ENCODE results near the gene FOXP3. TPM values are rescaled to one million over a fixed set of nuclear protein-coding genes. Genes with fewer than 3 reads are reported as not detected.

The FOXP3 gene
- total RNA-seq, 6 donors from 2014 or later, result 0.23 to 0.54 TPM; not detected in 4

DNA sequence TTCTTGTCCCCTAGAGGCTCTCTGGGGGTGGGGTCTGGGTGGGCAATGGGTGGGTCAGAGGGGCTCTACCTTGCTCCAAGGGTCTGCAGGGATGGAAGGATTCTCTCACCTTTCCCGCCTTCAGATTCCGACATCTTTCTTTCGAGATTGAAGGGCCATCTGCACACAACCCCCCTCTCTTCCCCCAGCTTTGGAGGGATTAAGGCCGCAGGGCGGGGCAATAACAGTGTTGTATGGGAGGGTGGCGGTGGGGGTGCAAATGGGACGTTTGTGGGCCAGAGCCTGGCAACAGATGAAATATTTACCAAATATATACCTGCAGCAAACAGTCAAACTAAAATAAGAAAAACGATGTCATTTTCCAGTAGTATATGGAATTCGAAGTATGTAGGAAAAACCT, 31.3 kb downstream of the FOXP3 start, which contains the start of gene CACNA1F:
TSS of gene CACNA1F (minus strand) at position 165 of the 400 bp plus-strand sequence. CDS start at position 134, 31 bp downstream.
- H3K27ac ChIP-seq, result no peak within 1 kb of the TSS
- no peak for DNase-seq
- peaks cover 0 to 12% (median 0%) of the 10 kb centered on the region in 4 donors for H3K9me3 ChIP-seq
- peaks cover 0 to 18% (median 0%) of the 10 kb centered on the region in 4 donors for H3K4me1 ChIP-seq
- no peak for ATAC-seq (ENCODE audit: low FRiP score in 2 of 2)
- no peak for TF ChIP-seq EP300 (IDR thresholded peaks at IDR 0.05)
- no peak for TF ChIP-seq CTCF (IDR thresholded peaks at IDR 0.05)
- TF ChIP-seq POLR2A (IDR thresholded peaks at IDR 0.05), result no peak
- TF ChIP-seq POLR2AphosphoS5 (IDR thresholded peaks at IDR 0.05), result no peak
- H3K36me3 ChIP-seq, result no peaks in the 10 kb centered on the region
- H3K4me3 ChIP-seq, result no peak within 1 kb of the TSS
- 83 to 84% methylated on average over 7 to 9 of the region's 9 CpGs for WGBS, 2 donors
- no peaks in the 10 kb centered on the region for H3K27me3 ChIP-seq

DNA sequence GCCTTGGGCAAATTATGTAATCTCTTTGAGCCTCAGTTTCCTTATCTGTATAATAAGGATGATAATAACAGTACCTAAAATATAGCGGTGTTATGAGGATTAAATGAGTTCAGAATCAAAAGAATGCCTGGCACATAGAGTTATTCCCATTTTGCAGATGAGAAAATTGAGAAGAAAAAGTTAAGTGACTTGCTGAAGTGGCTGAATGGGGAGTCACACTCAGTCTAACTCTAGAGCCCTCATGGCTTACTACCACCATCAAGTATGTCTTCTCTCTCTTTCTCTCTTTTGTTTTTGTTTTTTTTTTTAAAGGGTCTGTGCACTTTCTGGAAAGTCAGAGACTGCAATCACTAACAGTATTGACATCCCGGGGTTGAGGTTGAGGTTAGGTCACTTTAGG, 32.0 kb downstream of the FOXP3 start:
- peaks cover 0 to 17% (median 0%) of the 10 kb centered on the region in 4 donors for H3K9me3 ChIP-seq
- WGBS, 2 donors, result 77 to 98% methylated on average over 2 of the region's 2 CpGs

GRCh38 chrX:49231333-49232000, 33.0 kb downstream of the FOXP3 start:
- H3K27me3 ChIP-seq, result no peaks in the 10 kb centered on the region
- ATAC-seq (ENCODE audit: low FRiP score in 2 of 2) (no peak), DNase-seq (peak in 1 of 2 donors; percentile 24)
- no peak overlapping the region for H3K4me3 ChIP-seq
- TF ChIP-seq POLR2A (IDR thresholded peaks at IDR 0.05) (no peak), EP300 (IDR thresholded peaks at IDR 0.05) (no peak), CTCF (IDR thresholded peaks at IDR 0.05) (no peak), POLR2AphosphoS5 (IDR thresholded peaks at IDR 0.05) (no peak)
- H3K4me1 ChIP-seq, result peaks cover 0 to 13% (median 0%) of the 10 kb centered on the region in 4 donors
- peaks cover 0 to 17% (median 0%) of the 10 kb centered on the region in 4 donors for H3K9me3 ChIP-seq
- 87 to 100% methylated on average over 3 to 10 of the region's 10 CpGs for WGBS, 2 donors
- no peaks in the 10 kb centered on the region for H3K36me3 ChIP-seq
- H3K27ac ChIP-seq, result peak overlapping the region in 3 of 4 donors; percentile 69 to 88 (median 84)

More for the DNA sequence above, 32.0 kb downstream of the FOXP3 start:
- ATAC-seq (ENCODE audit: low FRiP score in 2 of 2) (no peak), DNase-seq (no peak)
- Histone ChIP-seq H3K27me3 (no peaks in the 10 kb centered on the region), H3K4me1 (peaks cover 0 to 18% (median 0%) of the 10 kb centered on the region in 4 donors), H3K36me3 (no peaks in the 10 kb centered on the region), H3K27ac (no peak overlapping the region), H3K4me3 (no peak overlapping the region)
- no peak for TF ChIP-seq POLR2A (IDR thresholded peaks at IDR 0.05)

GRCh38 chrX:49230500-49231232, 33.8 kb downstream of the FOXP3 start:
- 47% methylated on average over 43 of the region's 44 CpGs; no CpG with 5 or more reads in 1 of the 2 donors for WGBS, 2 donors
- Histone ChIP-seq H3K27ac (peak overlapping the region; percentile 44 to 88 (median 76)), H3K36me3 (no peaks in the 10 kb centered on the region), H3K4me3 (peak overlapping the region in 3 of 4 donors; percentile 35 to 47 (median 44)), H3K9me3 (peaks cover 0 to 17% (median 0%) of the 10 kb centered on the region in 4 donors), H3K27me3 (no peaks in the 10 kb centered on the region), H3K4me1 (peaks cover 0 to 7% (median 0%) of the 10 kb centered on the region in 4 donors)
- DNase-seq, result peak; percentile 84 to 93
- TF ChIP-seq POLR2A (IDR thresholded peaks at IDR 0.05) (peak in 1 of 4 donors; percentile 44), POLR2AphosphoS5 (IDR thresholded peaks at IDR 0.05) (no peak), EP300 (IDR thresholded peaks at IDR 0.05) (no peak)
- peak; percentile 85 to 91 for ATAC-seq (ENCODE audit: low FRiP score in 2 of 2)

GRCh38 chrX:49228185-49228584, 36.3 kb downstream of the FOXP3 start:
- H3K4me3 ChIP-seq, result no peak overlapping the region
- no peaks in the 10 kb centered on the region for H3K36me3 ChIP-seq
- no peak for ATAC-seq (ENCODE audit: low FRiP score in 2 of 2)
- H3K27me3 ChIP-seq, result no peaks in the 10 kb centered on the region
- peak in 1 of 2 donors; percentile 50 for DNase-seq
- H3K9me3 ChIP-seq, result peaks cover 0 to 17% (median 0%) of the 10 kb centered on the region in 4 donors
- no peak for TF ChIP-seq POLR2A (IDR thresholded peaks at IDR 0.05)
- TF ChIP-seq EP300 (IDR thresholded peaks at IDR 0.05), result no peak
- TF ChIP-seq POLR2AphosphoS5 (IDR thresholded peaks at IDR 0.05), result no peak
- no peak for TF ChIP-seq CTCF (IDR thresholded peaks at IDR 0.05)
- WGBS, 2 donors, result 81 to 90% methylated on average over 13 to 16 of the region's 17 CpGs
- H3K27ac ChIP-seq, result no peak overlapping the region
- H3K4me1 ChIP-seq, result peaks cover 0 to 7% (median 0%) of the 10 kb centered on the region in 4 donors

All from upper lobe of left lung (tissue), 6 donors.